Posterior cingulate gyrus (tissue), 11 donors: Measurements from ENCODE around the gene NUMB.
"Not testable (repeated sequence)": the region's sequence is repeated elsewhere in the genome, so short reads cannot be mapped to it uniquely, and the experiment has no call there.

ENCODE experiments used
- DNase-seq, 10 donors: peaks; one replicate each; pipeline versions ENCODE4 v3.0.0 to v3.0.0-alpha.2; 2020 to 2021; ENCODE audit warnings: mixed read lengths in 3 of 10
- intact Hi-C: fragments of 100-400 bp; cut with DNase I; formaldehyde crosslinking; loops from one replicate; pipeline ENCODE4 v1.15.1; 2023

NUMB gene

DNA sequence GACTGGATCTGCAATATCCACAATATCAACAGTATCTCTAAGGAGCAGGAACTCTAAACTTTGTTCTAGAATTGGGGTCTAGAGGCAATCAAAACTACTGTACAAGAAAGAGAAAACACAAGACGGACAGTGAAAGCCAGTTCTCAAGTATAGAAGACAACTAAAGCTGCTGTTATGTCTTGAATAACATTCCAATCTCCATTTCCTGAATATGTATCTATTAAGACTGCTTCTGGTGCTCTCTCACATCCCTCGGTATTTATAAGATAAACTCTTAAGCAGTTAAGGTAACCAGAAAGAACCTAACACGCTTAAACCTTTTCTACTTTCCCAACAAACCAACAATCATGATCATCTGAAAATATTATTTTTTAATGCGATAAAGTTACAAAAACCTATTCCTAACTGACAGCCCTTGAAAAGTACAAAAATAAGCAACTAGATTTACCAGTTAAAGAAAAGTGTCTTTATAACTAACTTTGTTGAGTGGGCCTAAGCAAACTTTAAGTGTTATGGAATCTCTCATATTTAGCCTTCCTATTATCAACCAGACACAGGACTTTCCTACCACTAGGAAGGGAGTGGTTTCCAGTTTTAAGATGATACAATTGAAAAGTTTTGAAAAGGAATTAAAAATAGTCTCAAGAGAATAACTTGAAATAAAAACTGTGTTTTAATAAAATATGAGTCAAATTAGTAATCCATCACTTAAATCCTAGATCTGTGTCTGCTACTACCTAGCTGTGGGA is 30.7 kb downstream of the NUMB start:
- intact Hi-C loops: no loop called here
- no peak for DNase-seq

DNA sequence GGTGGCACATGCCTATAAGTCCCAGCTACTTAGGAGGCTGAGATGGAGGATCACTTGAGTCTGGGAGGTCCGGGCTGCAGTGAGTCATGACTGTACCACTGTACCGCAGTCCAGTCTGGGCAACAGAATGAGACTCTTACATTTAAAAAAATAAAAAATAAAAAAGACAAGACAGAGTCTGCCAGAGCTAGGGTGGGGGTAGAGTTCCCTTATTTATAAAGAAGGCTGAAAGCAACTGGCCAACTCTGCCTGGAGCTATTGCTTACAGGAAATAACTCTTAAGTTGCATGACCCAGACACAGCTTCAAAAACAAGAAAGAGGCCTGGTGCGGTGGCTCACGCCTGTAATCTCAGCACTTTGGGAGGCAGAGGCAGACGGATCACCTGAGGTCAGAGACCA is 31.5 kb downstream of the NUMB start:
- intact Hi-C loops: no loop called here
- no peak for DNase-seq

DNA sequence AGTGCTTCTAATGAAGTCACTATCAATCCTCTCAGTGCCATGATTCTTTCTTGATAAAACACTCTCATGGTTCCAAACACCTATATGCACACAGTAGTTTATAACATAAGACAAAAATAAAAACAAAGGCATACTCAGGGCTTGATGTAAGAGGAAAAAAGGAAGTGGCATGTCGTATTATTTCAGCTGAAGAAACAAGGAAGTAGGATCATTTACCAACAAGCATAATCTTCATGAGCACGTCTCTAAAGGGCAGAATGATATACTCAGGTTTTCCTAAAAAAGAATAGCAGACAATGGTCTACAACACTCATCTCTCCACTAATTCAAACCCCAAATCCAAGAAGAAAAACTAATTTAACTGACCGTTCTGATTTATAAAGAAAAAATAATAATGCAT is 33.9 kb downstream of the NUMB start:
- intact Hi-C loops: no loop called here
- no peak for DNase-seq

DNA sequence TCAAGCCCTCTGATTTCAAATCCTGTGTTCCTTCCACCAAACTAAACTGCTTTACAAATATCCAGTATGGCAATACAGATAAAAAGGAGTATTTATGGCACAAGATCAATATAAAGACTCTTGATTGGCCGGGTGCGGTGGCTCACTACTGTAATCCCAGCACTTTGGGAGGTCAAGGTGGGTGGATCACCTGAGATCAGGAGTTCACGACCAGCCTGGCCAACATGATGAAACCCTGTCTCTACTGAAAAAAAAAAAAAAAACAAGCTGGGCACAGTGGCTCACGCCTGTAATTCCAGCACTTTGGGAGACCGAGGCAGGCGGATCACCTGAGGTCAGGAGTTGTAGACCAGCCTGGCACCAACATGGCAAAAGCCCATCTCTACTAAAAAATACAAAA is 35.3 kb downstream of the NUMB start:
- DNase-seq, intact Hi-C loops: not testable (repeated sequence)

DNA sequence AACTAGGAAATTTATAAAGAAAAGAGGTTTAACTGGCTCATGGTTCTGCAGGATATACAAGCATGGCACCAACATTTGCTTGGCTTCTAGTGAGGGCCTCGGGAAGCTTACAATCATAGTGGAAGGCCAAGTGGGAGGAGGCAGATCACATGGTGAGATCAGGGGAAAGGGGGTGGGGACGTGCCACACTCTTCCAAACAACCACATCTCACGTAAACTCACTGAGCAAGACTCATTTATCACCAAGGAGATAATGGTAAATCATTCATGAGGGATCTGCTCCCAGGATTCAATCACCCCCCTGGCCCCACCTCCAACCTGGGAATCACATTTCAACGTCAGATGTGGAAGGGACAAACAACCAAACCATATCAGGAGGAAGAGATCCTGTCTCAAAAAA is 35.8 kb downstream of the NUMB start:
- DNase-seq: no peak
- intact Hi-C loops: no loop called here

DNA sequence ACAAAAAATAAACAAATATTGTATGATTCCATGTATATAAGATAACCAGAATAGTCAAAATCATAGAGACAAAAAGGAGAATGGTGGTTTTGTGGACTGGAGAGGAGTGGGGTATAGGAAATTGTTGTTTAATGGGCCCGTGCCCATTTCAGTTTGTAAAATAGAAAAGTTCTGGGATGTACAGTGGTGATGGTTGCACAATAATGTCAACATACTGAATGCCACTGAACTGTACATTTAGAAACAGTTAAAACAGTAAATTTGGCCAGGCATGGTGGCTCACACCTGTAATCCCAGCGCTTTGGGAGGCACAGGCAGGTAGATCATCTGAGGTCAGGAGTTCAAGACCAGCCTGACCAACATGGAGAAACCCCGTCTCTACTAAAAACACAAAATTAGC is 40.1 kb downstream of the NUMB start:
- intact Hi-C loops: no loop called here
- DNase-seq: no peak

DNA sequence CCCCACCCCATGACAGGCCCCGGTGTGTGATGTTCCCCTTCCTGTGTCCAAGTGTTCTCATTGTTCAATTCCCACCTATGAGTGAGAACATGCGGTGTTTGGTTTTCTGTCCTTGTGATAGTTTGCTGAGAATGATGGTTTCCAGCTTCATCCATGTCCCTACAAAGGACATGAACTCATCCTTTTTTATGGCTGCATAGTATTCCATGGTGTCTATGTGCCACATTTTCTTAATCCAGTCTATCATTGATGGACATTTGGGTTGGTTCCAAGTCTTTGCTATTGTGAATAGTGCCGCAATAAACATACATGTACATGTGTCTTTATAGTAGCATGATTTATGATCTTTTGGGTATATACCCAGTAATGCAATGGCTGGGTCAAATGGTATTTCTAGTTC is 52.1 kb downstream of the NUMB start:
- intact Hi-C loops, DNase-seq: not testable (repeated sequence)

DNA sequence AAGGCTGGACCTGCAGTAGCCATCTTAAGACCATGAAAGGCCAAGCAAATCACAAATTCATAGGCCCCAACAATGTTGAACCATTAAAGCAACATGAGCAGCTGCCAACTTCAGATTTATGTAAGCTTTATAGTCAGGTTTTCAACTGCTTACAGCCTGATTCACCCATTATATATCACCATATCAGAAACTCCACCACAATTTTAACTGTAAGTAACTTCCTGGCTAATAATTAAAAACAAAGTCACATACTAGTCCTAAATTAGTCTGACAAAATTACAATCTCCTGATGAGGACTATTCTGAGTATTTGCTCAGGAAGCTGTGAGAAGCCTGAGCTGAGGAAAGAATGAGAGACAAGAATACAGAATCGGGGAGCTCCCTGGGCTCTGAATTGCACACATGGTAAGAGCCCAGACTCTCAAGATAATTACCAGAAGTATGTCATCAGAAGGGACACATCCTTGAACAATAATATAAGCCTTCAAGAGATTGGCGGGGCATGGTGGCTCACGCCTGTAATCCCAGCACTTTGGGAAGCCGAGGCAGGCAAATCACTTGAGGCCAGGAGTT is 55.1 kb downstream of the NUMB start:
- intact Hi-C loops: no loop called here
- no peak for DNase-seq

DNA sequence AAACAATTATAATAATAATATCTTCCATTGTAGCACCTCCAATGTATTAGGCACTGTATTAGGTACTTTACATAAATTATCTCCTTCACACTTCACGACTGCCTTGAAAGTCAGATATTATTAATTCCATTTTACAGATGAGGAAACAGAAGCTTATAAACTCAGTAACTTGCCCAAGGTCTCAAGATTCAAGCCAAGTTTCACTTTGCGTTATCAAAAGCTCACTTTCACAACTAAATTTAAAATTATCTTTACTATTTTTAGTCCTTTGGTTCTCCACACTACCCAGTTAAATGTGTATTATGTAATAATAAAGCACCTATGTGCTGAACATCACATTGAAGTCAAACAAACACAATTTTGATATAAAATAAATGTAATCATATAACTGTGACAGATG is 55.8 kb downstream of the NUMB start:
- no peak for DNase-seq
- intact Hi-C loops: no loop called here

DNA sequence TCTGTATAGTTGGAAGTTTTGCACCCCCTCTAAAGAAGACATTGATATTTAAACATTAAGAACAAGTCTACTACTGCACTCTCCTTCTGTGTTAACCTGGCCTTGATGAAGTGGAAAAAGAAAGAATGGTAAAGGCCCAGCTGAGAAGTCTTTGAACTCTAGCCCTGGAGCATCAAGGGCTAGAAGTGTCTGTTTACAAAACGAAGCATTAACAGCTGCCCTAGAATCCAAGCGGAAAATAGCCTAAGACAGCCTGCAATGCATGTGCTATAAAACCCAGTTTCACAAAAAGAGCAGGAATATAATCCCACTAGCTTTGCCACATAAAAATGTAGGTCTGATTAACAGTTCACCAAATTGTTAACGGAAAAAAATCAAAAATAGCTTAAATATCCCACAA is 60.5 kb downstream of the NUMB start:
- DNase-seq: no peak

DNA sequence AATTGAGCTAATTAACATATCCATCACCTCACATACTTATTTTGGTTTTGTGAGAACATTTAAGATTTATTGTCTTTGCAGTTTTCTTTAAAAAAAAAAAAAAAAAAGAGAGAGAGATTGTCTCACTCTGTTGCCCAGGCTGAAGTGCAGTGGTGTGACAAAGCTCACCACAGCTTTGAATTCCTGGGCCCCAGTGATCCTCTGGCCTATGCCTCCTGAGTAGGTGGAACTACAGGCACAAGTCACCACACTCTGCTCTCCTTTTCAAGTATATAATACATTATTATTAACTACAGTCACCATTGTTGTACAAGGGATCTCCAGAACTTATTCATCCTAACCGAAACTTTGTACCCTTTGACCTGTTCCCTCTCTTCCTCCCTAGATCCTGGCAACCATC is 64.0 kb downstream of the NUMB start:
- intact Hi-C loops: no loop called here
- DNase-seq: no peak

More for the DNA sequence above, 60.5 kb downstream of the NUMB start:
- intact Hi-C loops: no loop called here

DNA sequence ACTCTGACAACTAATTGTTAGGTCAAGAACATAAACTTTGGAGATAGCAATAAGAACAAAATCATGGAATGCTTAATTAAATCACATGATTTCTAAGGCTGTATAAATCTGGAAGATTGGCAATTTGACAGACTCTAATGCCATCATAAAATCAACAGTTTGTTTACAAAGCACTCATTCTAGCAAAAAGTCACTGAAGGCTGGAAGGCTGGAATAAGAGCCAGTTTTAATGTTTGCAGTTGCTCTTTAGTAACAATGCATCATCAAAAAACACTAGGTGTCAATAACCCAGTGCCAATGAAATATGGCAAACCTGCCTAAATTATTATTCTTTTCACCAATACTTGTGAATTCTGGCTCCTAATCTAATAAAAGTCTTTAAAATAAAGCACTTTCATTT is 65.0 kb downstream of the NUMB start:
- intact Hi-C loops: no loop called here
- no peak for DNase-seq

DNA sequence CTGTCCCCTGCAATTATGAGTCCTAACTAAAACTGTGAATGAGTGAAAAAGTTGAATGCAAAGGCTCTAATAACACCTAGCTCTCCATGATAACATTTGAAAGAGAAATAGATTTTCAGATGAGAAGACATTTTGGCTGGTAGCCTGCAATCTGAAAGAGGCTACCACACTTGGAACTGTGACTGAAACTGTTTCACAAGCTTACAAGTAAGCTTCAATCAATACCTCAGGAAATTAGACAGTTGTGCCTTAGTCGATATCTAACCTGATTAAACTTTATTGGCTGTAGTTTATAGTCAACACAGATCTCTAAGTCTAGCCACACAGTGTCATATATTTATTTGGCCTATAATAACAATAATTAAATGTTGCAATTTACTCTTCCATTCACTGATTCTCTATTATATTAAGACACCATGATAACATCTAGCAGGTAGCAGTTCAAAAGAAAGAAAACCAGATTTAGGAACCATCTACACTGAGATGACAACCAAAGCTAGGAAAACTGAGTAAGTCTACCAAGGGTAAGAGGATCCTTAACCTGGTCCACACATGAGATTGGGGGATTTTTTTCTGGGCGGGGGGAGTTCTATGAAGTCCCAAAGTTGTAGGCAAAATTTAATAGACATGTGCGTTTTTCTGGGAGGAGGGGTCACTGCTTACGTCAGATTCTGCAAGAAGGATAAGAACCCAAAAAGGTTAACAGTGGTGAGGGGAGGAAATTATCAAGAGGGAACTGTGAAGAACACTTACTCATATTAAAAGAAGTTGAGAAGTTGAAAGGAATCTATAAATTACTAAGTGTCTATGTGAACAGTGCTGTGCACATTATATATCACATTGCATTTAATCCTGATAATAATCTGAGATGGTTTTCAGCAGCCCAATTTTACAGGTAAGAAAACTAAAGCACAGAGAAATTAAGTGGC is 65.8 kb downstream of the NUMB start:
- intact Hi-C loops: no loop called here

DNA sequence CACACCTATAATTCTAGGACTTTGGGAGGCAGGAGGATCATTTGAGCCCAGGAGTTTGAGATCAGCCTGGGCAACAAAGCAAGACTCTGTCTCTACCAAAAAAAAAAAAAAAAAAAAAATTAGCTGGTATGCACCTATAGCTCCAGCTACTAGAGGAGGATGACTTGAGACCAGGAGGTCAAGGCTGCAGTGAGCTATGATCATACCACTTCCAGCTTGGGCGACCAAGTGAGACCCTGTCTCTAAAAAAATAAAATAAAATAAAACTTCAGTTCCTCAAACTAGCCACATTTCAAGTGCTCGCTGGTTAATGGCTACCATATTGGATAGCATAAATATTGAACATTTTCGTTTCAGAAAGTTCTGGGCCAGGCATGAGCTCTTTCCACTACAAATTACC is 70.5 kb downstream of the NUMB start:
- intact Hi-C loops, DNase-seq: not testable (repeated sequence)

More for the DNA sequence above, 65.8 kb downstream of the NUMB start:
- no peak for DNase-seq

DNA sequence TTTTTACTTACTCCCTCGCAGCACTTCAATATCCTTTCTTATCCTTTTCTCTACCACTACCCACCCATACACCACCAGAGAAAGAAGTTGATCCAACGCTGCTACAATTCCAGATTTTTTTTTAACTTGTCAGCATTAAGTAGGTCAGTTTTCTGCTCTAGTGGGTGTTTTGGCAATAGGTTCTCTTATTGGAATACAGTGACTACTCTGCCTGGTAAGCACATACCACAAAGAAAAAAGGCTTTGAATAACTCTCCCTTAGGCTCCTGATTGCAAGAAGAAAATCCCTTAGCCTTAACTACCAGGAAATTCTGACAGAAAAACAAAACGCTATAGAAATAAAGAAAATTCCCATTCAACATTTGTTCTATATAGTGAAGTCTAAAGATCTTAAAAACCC is 72.0 kb downstream of the NUMB start:
- intact Hi-C loops: no loop called here
- DNase-seq: no peak

DNA sequence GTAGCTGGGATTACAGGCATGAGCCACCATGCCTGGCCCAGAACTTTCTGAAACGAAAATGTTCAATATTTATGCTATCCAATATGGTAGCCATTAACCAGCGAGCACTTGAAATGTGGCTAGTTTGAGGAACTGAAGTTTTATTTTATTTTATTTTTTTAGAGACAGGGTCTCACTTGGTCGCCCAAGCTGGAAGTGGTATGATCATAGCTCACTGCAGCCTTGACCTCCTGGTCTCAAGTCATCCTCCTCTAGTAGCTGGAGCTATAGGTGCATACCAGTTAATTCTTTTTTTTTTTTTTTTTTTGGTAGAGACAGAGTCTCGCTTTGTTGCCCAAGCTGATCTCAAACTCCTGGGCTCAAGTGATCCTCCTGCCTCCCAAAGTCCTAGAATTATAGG is 73.3 kb downstream of the NUMB start:
- intact Hi-C loops, DNase-seq: not testable (repeated sequence)

DNA sequence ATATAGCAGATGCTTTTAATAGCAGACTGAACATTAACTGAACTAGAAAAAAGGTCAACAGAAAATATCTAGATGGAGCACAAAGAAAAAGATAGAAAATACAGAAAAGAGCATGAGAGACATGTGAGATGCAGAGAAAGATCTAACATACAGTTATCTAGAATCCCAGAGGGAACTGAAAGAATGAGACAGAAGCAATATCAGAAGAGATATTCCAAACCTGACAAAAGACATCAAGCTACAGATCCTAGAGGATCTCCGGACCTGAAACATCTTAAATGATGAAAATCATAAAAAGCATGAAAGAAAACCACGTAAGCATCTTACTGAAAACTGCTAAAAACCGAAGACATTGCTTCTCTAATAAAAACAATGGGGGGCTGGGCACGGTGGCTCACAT is 75.0 kb downstream of the NUMB start:
- intact Hi-C loops: no loop called here
- no peak for DNase-seq

DNA sequence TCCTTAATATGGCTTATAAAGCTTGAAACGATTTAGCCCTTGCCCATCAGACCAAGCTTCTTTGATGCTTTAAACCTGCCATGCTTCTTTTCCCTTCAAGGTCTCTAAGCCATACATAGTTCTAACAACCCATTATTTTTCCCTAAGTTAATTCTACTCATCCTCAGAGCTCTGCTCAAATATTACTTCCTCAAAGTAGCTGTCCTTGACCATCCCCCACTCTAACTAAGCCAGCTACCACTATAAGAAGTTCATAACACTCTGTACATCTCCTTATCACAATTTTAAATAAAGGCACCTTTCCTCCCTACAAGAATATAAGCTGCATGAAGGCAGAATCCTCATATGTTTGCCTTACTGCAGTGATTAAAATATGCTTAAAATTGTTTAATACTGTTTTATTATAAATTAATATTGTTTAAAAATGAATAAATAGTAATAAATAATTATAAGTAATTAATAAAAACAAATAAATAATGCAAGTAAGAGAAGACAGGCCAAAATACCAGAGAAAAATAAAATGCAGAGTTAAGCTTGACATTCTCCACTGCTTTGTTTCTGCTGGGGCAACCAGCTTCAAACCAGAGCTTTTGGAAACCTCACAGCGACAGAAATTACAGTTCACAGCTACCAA is 76.8 kb downstream of the NUMB start:
- intact Hi-C loops: no loop called here

DNA sequence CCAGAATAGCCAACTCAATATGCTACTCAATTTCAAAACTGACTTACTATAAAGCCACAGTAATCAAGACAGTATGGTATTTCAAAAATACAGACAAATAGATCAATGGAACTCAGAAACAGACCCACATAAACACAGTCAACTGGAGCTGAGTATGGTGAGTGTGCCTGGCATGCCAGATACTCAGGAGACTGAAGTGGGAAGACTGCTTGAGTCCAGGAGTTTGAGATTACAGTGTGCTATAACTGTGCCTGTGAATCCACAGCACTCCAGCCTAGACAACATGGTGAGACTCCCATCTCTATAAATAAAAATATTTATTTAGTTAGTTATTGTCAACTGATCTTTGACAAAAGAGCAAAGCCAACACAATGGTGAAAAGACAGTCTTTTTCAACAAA is 81.8 kb downstream of the NUMB start:
- intact Hi-C loops: no loop called here
- no peak for DNase-seq

More for the DNA sequence above, 76.8 kb downstream of the NUMB start:
- no peak for DNase-seq

DNA sequence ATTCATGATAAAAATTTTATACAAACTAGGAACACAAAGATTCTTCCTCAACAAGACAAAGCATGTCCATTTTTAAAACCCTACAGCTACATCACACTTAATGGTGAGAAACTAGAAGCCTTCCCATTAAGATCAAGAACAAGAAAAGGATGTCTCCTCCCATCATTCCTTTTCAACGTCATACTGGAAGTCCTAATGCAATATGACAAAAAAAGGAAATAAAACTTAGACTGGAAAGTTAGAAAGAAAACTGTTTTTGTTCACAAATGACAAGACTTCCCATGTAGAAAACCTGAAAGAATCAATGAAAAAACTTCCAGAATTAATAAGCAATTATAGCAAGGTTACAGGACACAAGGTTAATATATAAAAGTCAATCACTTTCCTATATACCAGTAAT is 82.5 kb downstream of the NUMB start:
- intact Hi-C loops: no loop called here
- DNase-seq: no peak

DNA sequence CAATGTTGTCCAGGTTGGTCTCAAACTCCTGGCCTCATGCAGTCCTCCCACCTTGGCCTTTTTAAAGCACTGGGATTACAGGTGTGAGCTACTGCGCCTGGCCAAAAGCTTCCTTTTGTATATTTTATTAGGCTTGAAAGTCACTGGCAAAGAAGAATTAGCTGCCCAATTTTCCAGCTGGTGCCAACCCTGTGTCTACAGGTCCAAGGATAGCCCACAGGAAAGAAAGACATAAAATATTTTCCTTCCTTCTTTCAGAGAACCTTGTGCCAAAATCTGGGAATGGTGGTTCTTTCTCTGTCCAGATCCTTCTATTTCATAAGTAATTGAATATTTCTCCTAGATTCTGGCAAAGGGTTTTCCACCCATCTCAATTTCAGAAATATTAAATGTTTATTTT is 84.1 kb downstream of the NUMB start:
- DNase-seq: no peak
- intact Hi-C loops: no loop called here
